HG02973 (cell line): Measurements from ENCODE around the gene CRY2.

Experiments
- ATAC-seq: cut with Tn5 transposase; IDR thresholded peaks from one replicate; pipeline ENCODE4 v1.9.1; 2021; ENCODE audit warnings: moderate library complexity; ENCODE audit not compliant: unreplicated experiment

Gene CRY2

DNA sequence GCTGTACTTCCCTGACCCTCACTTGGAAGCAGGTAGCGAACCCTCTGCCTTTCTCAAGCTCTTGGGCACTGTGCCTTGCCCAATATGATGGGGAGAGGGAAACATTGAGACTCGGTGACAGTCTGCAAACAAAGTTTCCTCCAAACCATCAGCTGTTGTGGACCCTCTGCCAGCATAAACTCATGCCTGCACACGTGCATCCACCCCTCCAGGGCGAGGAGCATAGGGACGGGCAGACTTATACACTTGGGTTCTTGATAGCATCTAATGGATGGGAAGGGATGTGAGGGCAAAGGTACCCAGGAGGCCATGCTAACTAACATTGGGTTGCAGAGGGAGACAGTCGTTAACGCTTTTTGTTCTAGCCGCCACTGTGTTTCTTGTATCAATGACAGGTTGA, 29.9 kb downstream of the CRY2 start:
- no peak for ATAC-seq

DNA sequence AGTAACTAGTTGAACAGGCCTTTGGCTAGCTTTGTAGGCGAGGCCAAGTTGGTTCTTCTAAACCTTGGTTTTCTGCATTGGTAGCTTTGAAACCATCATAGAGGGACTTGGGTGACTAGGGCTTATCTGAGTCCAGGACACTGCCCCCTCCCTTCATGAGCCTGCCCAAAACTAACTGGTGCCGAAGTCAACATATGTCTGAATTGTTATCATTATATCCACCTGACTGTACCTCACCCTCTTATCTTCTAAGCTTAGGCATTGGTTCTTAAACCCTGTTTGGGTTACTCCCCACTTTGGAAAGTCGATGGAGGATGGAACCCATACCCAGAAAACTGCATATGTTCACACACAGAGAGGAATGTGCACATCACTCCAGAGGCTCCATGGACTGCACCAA, 30.6 kb downstream of the CRY2 start:
- no peak for ATAC-seq

DNA sequence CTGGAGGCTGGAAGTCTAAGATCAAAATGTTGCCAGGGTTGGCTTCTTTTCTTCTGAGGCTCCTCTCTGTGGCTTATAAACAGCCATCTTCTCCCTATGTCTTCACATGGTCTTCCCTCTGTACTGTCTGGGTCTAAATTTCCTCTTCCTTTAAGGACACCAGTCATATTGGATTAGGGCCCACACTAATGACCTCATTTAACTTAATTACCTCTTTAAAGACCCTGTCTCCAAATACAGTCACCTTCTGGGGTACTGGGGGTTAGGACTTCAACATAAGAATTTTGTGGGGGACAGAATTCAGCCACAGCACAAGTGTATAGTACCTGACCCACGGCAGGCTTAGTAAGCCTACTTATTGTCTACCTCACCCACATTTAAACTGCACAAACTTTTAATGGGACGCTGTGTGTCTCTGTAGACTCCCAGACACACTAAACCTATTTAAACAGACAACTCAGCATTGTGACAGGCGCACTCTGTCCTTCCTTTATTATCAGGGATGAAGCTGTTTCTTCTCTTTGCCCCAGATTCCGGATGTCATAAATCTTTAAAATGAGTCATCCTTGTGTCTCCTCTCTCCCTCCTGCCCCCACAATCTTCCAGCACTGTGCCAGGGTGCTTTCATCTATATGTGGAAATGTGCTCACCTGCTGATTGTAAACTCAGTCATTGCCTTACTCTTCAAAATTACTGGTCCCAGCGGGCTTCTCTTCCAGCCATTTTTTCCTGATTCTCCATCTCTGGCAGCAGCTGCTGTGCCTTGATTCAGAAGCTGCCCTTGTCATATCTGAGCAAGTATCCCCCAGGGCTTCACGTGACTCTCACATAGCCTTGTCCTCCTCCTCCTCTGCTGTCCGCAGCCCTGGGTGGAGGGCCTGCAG, 32.8 kb downstream of the CRY2 start:
- ATAC-seq = no peak

DNA sequence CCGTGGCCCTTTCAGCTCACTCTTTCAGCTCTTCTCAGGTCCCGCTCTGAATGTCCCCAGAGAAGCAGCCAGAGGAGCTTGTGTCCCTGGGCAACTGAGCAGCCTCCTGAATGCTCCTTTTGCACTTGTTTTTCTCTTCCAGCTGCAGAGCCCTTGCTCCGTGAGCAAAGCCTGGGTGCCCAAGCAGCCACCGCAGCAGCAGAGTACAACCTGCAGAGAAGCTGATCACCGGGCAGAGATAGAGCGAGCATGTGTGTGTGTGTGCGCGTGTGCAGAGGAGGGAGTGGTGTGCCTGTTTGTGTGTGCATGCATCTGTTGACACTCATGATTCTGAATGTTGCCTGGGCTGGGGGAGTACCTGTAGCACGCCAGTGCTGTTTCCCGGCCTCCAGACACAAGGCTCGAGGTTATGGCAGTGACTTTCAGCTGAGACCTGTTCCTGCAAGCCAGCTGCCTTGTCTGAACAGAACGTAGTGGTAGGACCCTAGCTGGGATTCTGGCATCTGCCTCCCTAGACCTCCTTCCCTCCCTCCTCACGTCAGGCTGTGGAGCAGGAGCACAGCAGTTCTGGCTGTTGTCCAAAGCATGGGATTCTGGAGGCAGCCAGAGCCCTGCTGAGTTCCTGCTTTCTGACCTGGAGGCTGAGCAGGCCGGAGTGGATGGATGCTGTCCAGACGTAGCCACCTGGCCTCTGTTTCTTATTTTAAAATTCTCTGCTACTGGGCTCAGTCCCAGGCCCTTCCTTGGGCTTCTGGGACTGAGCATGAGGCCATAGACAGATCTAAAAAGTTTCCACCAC, 33.7 kb downstream of the CRY2 start:
- ATAC-seq = no peak

DNA sequence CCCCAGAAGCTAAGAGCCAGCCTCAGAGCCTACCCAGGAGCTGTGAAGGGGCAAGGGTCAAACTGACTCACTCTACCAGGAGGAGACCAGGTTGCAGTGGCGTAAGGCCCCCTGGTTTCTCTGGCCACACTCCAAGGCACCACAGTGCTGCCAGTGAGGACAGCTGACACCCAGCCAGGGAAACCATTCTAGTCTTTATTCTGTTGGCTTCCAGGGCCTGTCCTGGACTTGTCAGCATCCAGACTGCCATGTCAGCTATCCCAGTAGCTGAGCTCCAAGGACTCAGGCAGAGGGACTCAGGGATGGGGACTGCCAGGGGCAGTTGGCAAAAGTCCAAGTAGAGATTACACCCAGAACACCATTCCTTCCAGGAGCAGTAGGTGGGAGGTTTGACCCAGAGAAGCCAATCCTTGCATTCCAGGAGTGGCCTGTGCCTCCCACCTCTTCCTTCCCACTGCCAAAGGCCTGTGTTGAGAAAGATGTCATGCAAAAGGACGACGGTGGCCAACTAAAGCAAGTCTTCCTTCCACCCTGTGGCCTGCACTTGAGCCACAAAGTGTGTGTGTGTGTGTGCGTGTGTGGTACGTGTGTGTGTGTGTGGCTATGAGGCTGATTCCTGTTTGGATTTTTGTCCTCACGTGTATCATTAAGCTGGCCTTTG, 34.6 kb downstream of the CRY2 start:
- ATAC-seq = no peak

DNA sequence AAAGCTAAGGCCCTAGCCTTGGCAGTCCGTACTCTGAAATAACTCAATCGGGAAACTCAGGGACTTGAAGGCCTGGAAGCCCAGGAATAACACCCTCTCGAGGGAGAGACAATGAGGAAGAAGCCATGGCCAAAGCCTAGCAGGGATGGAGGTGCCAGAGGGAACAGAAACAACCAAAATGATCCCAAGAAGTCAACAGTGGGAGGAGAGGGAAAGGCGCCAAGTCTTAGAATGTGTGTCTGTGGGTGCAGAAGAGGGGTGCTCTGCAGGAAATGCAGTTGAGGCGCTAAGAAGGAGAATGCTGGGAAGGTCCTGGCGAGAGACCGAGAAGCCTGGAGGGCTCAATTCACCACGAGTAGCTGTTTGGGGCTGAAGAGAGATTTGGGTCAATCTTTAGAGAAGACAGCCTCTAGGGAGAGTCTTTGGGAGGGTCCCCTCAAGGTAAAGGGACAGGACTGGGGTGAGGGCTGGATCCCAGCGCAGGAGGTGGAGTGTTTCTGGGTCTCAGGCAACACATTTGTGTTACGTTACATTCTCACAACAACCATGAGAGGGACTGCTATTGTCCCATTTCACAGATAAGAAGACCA, 37.4 kb downstream of the CRY2 start:
- no peak for ATAC-seq

DNA sequence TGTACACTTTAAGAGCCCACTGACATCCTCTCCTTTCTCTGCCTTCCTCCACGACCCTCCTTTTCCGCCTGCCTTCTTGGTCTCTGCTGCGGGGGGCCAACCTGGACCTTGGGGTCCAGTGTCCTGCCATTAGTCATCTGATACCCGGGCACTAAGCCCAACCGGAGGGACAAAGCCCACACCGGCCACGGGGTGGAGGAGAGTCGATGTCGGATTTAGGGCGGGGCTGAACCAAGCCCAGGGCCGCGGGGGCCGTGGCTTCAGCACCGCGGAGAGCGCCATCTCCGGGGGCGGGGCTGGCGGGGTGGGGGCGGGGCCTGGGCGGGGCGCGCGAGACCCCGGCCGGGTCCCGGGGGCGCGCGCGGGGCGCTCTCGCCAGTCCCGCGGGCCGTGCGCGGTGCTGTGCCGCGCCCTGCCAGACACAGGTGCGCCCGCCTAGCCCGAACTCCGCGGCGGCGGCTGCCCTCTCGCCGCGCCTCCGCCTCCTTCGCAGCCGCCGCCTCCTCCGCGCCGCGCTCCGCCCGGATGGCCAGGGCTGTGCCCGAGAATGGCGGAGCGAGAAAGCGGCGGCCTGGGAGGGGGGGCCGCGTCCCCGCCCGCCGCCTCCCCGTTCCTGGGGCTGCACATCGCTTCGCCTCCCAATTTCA, 38.1 kb downstream of the CRY2 start, which contains the start of gene MAPK8IP1:
Gene MAPK8IP1 (plus strand): TSS at position 378 of the 647 bp plus-strand sequence. CDS start 170 bp downstream, at position 548.
- peak; percentile 54 for ATAC-seq

DNA sequence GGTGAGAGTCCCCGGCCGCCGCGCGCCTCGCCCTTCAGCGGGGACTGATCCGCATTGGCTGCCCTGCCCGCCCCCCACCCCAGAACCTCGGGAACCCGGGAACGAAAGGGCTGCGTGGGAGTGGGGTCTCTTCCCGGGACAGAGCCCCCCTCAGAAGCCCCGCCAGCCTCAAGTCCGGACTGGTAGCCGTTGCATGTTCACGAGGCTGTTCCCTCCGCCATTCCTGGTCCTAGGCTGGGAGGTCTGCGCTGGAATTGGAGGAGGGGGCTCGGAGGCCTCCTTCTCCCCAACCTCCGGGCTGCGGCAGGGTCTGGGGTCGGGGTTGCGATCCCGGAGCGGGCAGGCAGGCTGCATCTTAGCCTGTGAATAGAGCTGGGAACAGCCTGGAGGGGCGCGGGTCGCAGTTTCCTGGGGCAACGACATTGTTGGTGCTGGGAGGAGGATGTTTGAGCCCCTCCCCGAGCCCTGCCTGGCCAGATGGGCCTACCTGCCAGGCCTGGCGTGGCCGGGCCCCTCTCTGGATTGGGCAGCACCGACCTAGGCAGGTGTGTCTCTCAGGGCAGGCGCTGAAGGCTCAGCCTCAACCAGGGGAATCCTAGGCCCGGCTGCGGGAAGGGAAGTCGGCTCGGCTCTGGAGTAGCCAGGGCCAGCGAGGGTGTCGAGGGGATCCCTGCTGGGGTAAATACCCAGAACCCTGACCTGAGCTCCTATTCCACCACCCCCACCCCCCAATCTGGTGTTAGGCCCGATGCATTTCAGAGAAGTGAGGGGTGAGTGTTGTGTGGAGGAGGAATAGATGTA, 38.8 kb downstream of the CRY2 start:
- ATAC-seq = no peak

DNA sequence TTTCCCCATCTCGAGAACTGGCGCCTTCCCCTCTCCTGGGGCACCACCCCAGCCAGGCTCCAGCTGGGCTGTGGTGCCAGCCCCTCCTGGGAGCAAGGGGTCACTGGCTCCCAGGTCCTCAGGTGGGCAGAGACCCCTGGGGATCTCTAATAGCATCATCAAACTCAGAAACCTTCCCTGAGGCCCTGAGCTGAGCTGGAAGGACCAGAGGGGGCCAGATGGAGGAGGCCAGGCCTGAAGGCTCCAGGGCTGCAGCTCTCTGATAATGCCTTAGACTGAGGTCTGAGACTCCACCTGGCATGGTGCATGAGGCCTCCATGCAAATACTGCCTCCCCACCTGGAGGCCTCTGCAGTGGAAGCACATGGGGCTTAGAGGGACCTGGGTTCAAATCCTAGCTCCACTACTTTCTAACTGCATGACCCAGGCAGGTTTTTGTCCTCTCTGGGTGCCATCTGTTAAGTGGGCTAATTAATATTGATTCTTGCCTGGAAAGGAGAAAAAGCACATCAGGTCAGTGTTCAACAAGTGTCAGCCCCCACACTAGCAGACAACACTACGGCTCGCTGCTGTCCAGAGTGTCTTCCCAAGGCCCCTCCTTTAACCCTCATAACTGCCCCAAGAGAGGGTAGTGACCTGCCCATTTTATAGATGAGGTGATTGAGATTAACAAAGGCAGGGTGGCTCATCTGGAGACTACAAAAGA, 39.7 kb downstream of the CRY2 start:
- no peak for ATAC-seq

DNA sequence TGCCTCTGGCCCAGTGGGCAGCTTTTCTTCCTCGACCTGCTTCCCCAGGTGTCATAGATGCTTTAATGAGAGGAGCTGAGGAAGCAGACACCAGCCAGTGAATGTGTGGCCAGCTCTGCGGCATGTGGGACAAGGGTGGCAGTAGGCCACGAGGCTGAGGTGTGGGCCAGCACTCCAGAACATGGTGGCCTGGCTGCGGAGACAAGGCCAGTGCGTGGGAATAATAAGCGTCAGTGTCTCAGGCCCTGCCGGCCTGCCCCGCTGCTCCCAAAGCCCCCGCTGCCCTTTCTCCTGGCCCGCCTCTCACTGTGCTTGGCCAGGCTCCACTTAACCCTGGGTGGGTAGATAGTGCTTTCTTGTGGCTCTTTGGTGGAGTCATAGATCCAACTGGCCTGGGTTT, 40.3 kb downstream of the CRY2 start:
- ATAC-seq = no peak

DNA sequence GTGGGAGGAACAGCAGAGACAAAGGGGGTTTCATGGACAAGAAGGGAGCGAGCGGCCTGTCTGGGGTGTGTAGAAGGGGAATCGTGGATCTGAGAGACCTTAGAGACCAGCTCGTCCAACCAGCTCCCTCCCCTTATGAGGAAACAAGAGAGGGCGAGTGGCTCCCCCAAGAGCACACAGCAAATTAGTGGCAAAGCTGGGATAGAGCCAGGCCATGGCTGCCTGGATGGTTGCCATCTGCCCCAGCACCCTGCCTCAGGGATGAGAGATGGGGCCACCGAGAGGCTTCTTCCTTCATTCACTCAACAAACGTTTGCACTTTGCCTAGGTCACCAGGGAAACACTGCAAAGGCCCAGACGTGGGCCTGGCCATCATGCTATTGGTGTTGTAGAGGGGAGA, 42.3 kb downstream of the CRY2 start:
- no peak for ATAC-seq

DNA sequence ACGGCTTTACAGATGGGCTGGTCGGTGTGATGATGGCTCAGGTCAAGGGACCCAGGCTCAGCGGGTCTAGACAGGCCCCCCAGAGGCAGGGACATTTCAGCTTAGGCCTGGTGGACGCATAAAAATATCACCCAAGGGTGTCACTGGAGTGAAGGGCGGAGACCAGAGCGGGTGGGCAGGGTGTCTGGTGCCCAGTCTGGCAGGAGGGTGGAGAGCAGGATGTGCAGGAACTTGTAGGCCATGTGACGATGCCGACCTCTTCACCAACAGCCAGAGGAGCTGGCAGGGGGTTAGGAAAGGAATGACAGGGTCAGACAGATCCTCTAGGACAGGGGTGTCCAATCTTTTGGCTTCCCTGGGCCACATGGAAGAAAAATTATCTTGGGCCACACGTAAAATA, 42.7 kb downstream of the CRY2 start:
- no peak for ATAC-seq

DNA sequence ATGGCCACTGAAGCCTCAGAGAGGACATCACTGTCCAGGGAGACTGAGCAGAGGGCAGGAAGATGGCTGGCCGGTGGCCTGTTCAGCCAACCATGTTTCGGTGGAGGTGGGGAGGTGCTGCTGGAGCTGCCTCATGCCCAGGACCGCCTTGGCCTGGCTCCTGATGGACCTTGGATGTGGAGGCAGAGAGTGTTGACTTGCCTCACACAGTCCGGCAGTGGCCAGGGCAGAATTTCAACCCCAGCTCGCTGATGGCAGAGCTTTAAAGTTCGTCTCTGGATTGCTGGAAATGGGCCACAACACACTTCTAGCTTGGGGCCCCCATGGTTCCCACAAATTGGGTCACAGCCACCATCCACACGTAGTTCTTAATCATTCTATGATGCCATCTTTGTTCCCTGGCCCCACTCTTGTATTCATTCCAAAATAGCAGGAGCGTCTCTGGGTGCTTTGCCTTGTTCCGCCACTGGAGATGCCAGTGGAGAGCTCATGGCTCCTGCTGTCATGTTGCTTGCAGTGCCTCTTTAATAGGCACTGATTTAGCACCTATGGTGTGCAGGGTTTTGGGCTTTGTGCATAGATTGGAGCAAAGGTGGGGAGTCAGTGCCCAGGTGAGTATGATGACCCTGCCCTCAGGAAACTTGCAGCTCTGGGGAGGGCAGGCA, 43.7 kb downstream of the CRY2 start:
- ATAC-seq = no peak

DNA sequence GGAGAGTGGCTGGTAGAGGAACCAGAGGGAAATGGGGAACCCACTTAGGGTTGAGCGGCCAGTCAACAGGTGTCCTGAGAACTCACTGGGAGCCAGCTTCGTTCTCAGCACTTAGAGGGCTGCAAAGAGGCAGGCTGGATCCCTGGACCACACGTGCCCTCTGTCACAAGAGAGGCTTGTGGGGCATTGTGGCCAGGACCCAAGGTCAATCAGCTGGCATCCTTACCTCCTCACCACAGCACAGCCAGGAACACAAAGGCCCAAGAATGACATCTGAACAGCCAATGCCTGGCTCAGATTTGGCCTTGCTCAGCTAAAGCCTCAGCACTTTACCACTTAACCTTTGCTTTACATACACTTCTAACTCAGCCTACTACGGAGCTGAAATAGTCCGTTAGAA, 45.6 kb downstream of the CRY2 start:
- no peak for ATAC-seq

DNA sequence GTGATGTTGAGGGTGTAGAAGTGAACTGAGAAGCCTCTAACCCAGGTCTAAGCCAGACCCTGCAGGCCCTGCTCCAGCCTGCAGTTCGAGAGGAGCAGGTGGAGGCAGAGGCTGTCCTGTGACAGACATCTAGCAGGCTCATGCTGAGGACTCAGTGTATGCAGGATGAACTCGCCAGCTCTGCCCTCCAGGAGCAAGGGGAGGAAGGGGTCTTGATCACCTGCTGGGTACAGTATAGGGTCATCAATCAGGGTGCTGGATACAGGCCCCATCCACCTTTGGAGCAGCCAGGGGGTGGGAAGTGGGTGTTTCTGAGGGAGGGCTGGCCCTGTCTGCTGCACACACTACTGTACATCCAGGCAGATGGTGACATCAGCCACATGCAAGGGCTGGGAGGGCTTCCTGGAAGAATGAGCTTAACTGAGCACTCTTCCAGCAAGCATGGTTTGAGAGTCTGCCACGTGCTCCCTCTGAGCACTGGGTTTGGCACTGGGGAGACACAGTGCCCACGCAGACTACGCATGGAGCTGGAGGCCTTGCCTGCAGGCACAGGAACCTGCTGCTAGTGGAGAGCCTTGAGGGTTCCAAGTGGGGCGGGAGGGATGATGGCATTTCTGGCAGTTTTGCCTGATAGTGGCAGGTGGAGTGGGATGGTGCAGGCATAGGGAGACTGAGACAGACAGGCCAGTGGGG, 47.4 kb downstream of the CRY2 start:
- ATAC-seq = no peak

DNA sequence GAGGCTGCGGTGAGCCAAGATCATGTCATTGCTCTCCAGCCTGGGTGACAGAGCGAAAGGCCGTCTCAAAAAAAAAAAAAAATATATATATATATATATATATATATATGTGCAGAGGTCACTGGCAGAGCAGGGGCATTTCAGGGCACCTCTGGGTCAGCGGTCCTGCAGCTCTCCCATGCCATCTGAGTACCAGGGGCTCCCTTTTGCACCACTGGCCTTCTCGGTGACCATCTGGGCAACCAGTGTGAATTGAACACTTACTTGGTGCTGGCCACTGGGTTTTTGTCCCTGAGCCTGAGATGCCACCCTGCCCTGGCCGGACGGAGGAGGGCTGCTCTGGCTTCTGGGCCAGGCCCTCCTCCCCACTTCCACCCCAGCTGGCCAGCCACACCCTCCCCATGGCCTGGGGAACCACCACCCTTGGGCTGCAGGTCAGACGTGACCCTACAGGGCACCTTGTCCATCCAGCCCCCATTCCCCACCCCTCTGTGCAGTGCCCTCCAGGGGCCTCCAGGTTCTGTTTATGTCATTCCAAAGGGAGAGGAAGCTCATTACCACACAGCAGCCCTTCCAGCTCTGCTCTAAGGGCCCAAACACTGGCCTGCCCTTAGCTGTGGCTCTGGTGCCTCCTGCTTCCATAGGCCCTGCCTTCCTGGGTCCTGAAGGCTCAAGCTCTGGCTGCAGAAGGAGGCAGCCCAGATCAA, 48.4 kb downstream of the CRY2 start:
- no peak for ATAC-seq

DNA sequence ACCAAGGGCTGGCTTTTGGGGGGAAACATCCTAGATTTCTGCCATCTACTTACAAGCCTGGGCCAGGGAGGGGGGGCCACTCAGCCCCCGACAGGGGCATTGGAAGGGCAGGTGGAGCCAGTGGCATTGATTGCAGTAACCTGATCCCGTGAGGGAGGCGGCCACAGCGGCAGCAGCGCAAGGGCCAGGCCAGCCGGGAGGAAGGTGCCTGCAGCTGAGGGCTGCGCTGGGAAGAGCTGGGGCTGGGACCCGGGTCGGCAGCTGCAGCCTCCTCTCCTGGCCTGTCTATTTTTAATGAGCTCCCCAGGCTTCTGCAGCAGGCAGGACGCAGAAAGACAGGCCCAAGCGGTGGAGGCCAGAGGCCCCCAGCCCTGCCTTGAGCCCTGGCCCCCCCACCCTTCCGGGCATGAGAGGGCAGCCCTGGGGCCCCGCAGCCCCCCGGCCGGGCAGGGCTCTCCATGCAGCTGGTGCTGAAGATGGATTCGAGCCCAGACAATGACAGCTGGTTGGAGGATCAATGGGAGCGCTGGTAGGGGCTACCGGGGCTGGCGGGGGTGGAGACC, 49.2 kb downstream of the CRY2 start:
- ATAC-seq = no peak
